ENCODE results near the gene DAP. TPM values are rescaled to one million over a fixed set of nuclear protein-coding genes. Genes with fewer than 3 reads are reported as not detected.

DAP gene
- total RNA-seq, 4 donors from 2014 or later = 24.3 to 42.4 (median 37.0) TPM

GRCh38 chr5:10662661-10663488 lies 98.2 kb downstream of the DAP start:
- TF ChIP-seq POLR2AphosphoS5 (IDR thresholded peaks at IDR 0.05) (no peak), EP300 (IDR thresholded peaks at IDR 0.05) (no peak), CTCF (IDR thresholded peaks at IDR 0.05) (no peak), POLR2A (IDR thresholded peaks at IDR 0.05; ENCODE audit: low read depth) (no peak)
- intact Hi-C loops (cut with DNase I) = no loop called here
- Histone ChIP-seq H3K27me3 (no peaks in the 10 kb centered on the region), H3K4me1 (peaks cover 3 to 12% (median 11%) of the 10 kb centered on the region in 4 donors), H3K9me3 (no peaks in the 10 kb centered on the region), H3K27ac (replicated peaks in 1 of 4) (no peak overlapping the region), H3K36me3 (no peaks in the 10 kb centered on the region), H3K4me3 (no peak overlapping the region)
- 80% methylated on average over 10 of the region's 10 CpGs for WGBS
- no peak for DNase-seq (ENCODE audit: extremely low spot score)

GRCh38 chr5:10662083-10662482 lies 99.0 kb downstream of the DAP start:
- TF ChIP-seq POLR2AphosphoS5 (IDR thresholded peaks at IDR 0.05) = no peak
- no peak for TF ChIP-seq EP300 (IDR thresholded peaks at IDR 0.05)
- TF ChIP-seq POLR2A (IDR thresholded peaks at IDR 0.05; ENCODE audit: low read depth) = no peak
- no peak for TF ChIP-seq CTCF (IDR thresholded peaks at IDR 0.05)
- intact Hi-C loops (cut with DNase I) = no loop called here

GRCh38 chr5:10661401-10661800 lies 99.6 kb downstream of the DAP start:
- no peak overlapping the region for H3K4me3 ChIP-seq
- H3K27ac ChIP-seq (replicated peaks in 1 of 4) = no peak overlapping the region
- WGBS = 97% methylated on average over 13 of the region's 13 CpGs
- H3K9me3 ChIP-seq = no peaks in the 10 kb centered on the region
- intact Hi-C loops (cut with DNase I) = no loop called here
- no peak for TF ChIP-seq POLR2A (IDR thresholded peaks at IDR 0.05; ENCODE audit: low read depth)
- no peak for TF ChIP-seq EP300 (IDR thresholded peaks at IDR 0.05)
- no peak for TF ChIP-seq CTCF (IDR thresholded peaks at IDR 0.05)
- no peak for TF ChIP-seq POLR2AphosphoS5 (IDR thresholded peaks at IDR 0.05)
- no peak for DNase-seq (ENCODE audit: extremely low spot score)
- H3K27me3 ChIP-seq = no peaks in the 10 kb centered on the region
- H3K4me1 ChIP-seq = peaks cover 3 to 12% (median 11%) of the 10 kb centered on the region in 4 donors
- no peaks in the 10 kb centered on the region for H3K36me3 ChIP-seq

More at GRCh38 chr5:10662083-10662482, 99.0 kb downstream of the DAP start:
- Histone ChIP-seq H3K9me3 (no peaks in the 10 kb centered on the region), H3K4me3 (no peak overlapping the region), H3K36me3 (no peaks in the 10 kb centered on the region), H3K27ac (replicated peaks in 1 of 4) (no peak overlapping the region), H3K27me3 (no peaks in the 10 kb centered on the region), H3K4me1 (peaks cover 3 to 12% (median 11%) of the 10 kb centered on the region in 4 donors)
- 86% methylated on average over 10 of the region's 11 CpGs for WGBS
- no peak for DNase-seq (ENCODE audit: extremely low spot score)

- H3K27me3 ChIP-seq = no peaks in the 10 kb centered on the region
- DNase-seq (ENCODE audit: extremely low spot score) = no peak
- H3K4me3 ChIP-seq = no peak overlapping the region
- H3K9me3 ChIP-seq = no peaks in the 10 kb centered on the region
- H3K4me1 ChIP-seq = peaks cover 3 to 12% (median 11%) of the 10 kb centered on the region in 4 donors
- WGBS = 90% methylated on average over 14 of the region's 15 CpGs
- TF ChIP-seq POLR2A (IDR thresholded peaks at IDR 0.05; ENCODE audit: low read depth) (no peak), EP300 (IDR thresholded peaks at IDR 0.05) (no peak), POLR2AphosphoS5 (IDR thresholded peaks at IDR 0.05) (no peak), CTCF (IDR thresholded peaks at IDR 0.05) (no peak)
- no peak overlapping the region for H3K27ac ChIP-seq (replicated peaks in 1 of 4)
- intact Hi-C loops (cut with DNase I) = no loop called here
- no peaks in the 10 kb centered on the region for H3K36me3 ChIP-seq
These were observed 100.2 kb downstream of the DAP start for GRCh38 chr5:10660720-10661387.

Measured in esophagus muscularis mucosa (tissue), 4 donors.